ENCODE measurements around the gene MMP2.

MMP2 gene

GRCh38 chr16:55469821-55470532 is 9.0 kb upstream of the MMP2 start:
- DNase-seq: no peak

- no peak for DNase-seq
Observed at GRCh38 chr16:55470533-55471371, 8.2 kb upstream of the MMP2 start.

GRCh38 chr16:55471448-55472097 is 7.4 kb upstream of the MMP2 start:
- no peak for DNase-seq

- DNase-seq: no peak
Observed at GRCh38 chr16:55473587-55473986, 5.4 kb upstream of the MMP2 start.

- DNase-seq: no peak
Observed at GRCh38 chr16:55474821-55475220, 4.2 kb upstream of the MMP2 start.

GRCh38 chr16:55475919-55476318 is 3.1 kb upstream of the MMP2 start:
- DNase-seq: peak; percentile 49

GRCh38 chr16:55476625-55477533 is 2.1 kb upstream of the MMP2 start:
- peak; percentile 81 for DNase-seq

- DNase-seq: no peak
Observed at GRCh38 chr16:55477736-55478135, 1.3 kb upstream of the MMP2 start.

- DNase-seq: peak; percentile 56
Observed at GRCh38 chr16:55479430-55480140, 587 bp downstream of the MMP2 start.

- peak; percentile 94 for DNase-seq
Observed at GRCh38 chr16:55480228-55480655, 1.2 kb downstream of the MMP2 start.

- DNase-seq: no peak
Observed at GRCh38 chr16:55481023-55481422, 2.0 kb downstream of the MMP2 start.

- no peak for DNase-seq
Observed at GRCh38 chr16:55482056-55482455, 3.1 kb downstream of the MMP2 start.

GRCh38 chr16:55487048-55487803 is 8.2 kb downstream of the MMP2 start:
- DNase-seq: peak; percentile 63

GRCh38 chr16:55488306-55488705 is 9.3 kb downstream of the MMP2 start:
- peak; percentile 14 for DNase-seq

- DNase-seq: peak; percentile 15
Observed at GRCh38 chr16:55489119-55489955, 10.3 kb downstream of the MMP2 start.

GRCh38 chr16:55489956-55490265 is 10.9 kb downstream of the MMP2 start:
- DNase-seq: peak; percentile 8

GRCh38 chr16:55490301-55490700 is 11.3 kb downstream of the MMP2 start:
- DNase-seq: peak; percentile 8

GRCh38 chr16:55491691-55492090 is 12.7 kb downstream of the MMP2 start:
- DNase-seq: peak; percentile 25

GRCh38 chr16:55492756-55493380 is 13.9 kb downstream of the MMP2 start:
- no peak for DNase-seq

- peak; percentile 88 for DNase-seq
Observed at GRCh38 chr16:55494994-55495421, 16.0 kb downstream of the MMP2 start.

Measured in right hindlimb (tissue), 1 donor.